GM12875 (cell line): ENCODE data around the gene SPEN.
"Not testable (repeated sequence)": the region's sequence is repeated elsewhere in the genome, so short reads cannot be mapped to it uniquely, and the experiment has no call there.

Experiments used
- H3K4me3 ChIP-seq: one replicate; pipeline ENCODE4 v1.5.1; 2011; ENCODE audit warnings: low read depth, low read length, control low read depth
- CTCF ChIP-seq: IDR thresholded peaks from 2 replicates; pipeline ENCODE4 v1.5.1; 2011; ENCODE audit warnings: low read depth, mild to moderate bottlenecking, control low read depth, inconsistent platforms, low read length, moderate library complexity, borderline replicate concordance; ENCODE audit not compliant: insufficient read depth

The SPEN gene

DNA sequence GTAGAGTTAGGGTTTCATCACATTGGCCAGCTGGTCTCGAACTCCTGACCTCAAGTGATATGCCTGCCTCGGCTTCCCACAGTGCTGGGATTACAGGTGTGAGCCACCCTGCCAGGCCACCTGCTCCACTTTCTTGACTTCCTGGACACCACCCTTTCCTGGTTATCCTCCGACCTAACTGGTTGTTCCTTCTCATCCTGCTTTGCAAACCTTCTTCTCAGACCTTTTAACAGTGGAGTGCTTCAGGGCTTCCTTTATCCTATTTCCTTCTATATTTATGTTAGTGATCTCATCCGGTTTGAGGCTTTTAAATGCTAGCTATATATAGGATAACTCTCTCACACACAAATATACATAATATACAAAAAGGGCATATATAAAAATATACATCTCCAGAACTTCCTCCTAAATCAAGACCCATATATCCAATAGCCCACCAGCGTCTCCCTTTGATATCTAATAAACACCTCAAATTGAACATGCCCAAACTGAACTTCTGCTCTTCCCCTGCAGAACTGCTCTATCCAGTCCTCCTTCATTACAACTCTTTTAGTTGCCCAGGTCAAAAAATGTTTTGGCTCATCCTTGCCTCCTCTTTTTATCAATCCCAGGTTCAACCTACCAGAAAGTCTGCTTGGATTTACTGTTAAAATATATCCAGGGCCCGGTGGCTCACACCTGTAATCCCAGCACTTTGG is 20.5 kb upstream of the SPEN start:
- H3K4me3 ChIP-seq: no peak overlapping the region
- TF ChIP-seq CTCF: no peak

DNA sequence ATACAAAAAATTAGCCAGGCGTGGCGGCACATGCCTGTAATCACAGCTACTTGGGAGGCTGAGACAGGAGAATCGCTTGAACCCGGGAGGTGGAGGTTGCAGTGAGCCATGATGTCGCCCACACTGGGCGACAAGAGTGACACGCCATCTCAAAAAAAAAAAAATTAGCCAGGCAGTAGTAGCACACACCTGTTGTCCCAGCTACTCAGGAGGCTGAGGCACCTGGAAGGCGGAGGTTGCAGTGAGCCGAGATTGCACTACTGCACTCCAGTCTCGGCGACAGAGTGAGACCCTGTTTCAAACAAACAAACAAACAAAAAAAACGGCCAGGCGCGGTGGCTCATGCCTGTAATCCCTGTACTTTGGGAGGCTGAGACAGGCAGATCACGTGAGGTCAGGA is 19.9 kb upstream of the SPEN start:
- H3K4me3 ChIP-seq: not testable (repeated sequence)

GRCh38 chr1:15828931-15829330 is 18.6 kb upstream of the SPEN start:
- H3K4me3 ChIP-seq: not testable (repeated sequence)

GRCh38 chr1:15830258-15830657 is 17.2 kb upstream of the SPEN start:
- no peak overlapping the region for H3K4me3 ChIP-seq

GRCh38 chr1:15833069-15833679 is 14.3 kb upstream of the SPEN start:
- no peak for TF ChIP-seq CTCF
- H3K4me3 ChIP-seq: peak overlapping the region; percentile 83

More at GRCh38 chr1:15830258-15830657, 17.2 kb upstream of the SPEN start:
- TF ChIP-seq CTCF: no peak

- peak overlapping the region; percentile 83 for H3K4me3 ChIP-seq
- no peak for TF ChIP-seq CTCF
Observed at GRCh38 chr1:15833842-15834405, 13.6 kb upstream of the SPEN start.

DNA sequence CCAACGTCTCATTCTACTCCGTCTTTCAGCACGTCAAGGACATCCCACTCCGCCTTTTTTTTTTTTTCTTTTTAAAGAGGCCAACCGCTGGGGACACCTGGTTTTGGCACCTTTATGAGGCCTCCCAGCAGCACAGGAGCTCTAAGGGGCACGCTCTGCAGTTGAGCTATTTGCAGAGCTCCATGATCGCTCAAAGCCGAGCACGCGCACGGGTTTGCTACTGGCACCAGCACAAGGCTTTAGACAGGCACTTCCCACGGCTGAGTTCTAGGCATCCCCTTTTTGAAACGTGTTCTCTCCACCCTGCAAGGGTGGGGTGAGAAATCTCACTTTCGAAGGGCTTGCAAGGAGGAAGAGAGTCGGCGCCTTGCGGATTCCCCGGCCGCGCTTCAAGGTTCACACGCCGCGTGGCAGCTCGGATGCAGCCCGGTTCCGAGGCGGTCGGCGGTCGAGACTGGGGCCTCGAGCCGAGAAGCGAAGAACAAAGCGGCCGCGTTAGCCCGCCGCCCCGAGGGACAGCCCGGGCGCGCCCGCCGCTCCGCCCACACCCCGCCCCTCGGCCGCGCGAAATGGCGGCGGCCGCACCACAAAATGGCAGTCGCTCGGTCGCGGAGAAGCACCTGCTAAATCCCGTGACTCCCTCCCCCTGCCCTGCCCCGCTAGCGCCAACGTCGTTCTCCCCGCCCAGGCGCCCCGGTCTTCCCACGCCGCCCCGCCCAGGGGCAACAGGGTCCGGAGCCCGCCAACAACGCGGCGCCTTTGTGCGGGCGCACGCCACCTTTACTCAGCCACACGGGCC is 12.9 kb upstream of the SPEN start:
- peak overlapping the region; percentile 83 for H3K4me3 ChIP-seq
- no peak for TF ChIP-seq CTCF
